ENCODE data around the gene LYPD8. TPM values are rescaled to one million over a fixed set of nuclear protein-coding genes. Genes with fewer than 3 reads are reported as not detected.

Gene LYPD8
- polyA plus RNA-seq, 1 donor from 2014 or later, result not detected

GRCh38 chr1:248730507-248731335, 24.8 kb downstream of the LYPD8 start:
- Histone ChIP-seq H3K27ac (ENCODE audit: low read length) (no peak overlapping the region), H4K20me1 (ENCODE audit: insufficient read depth) (no peaks in the 10 kb centered on the region), H3K9me2 (ENCODE audit: insufficient read depth, low read length) (no peaks in the 10 kb centered on the region), H3K4me3 (ENCODE audit: low read length) (no peak overlapping the region), H3K27me3 (ENCODE audit: insufficient read depth, low read depth, low read length) (no peaks in the 10 kb centered on the region), H3K9me3 (ENCODE audit: low read length) (peaks cover 3% of the 10 kb centered on the region), H3F3A (ENCODE audit: insufficient read depth, low read length, poor library complexity, severe bottlenecking) (no peaks in the 10 kb centered on the region), H3K36me3 (ENCODE audit: insufficient read depth, low read length) (no peaks in the 10 kb centered on the region), H2AFZ (ENCODE audit: low read depth, low read length) (no peak overlapping the region), H3K9ac (ENCODE audit: low read length) (no peak overlapping the region), H3K4me2 (ENCODE audit: low read length) (no peak overlapping the region), H3K79me2 (replicated peaks; ENCODE audit: insufficient read depth, low read length) (no peaks in the 10 kb centered on the region)
- TF ChIP-seq EZH2 (IDR thresholded peaks at IDR 0.05; ENCODE audit: borderline replicate concordance, insufficient read depth, low read length, poor library complexity, severe bottlenecking) (no peak), SMC3 (conservative IDR thresholded peaks at IDR 0.05; ENCODE audit: poor library complexity) (no peak), CTCF (IDR thresholded peaks at IDR 0.05; ENCODE audit: poor library complexity, severe bottlenecking) (no peak)

- Histone ChIP-seq H2AFZ (ENCODE audit: low read depth, low read length) (no peak overlapping the region), H3K9ac (ENCODE audit: low read length) (no peak overlapping the region), H3K4me3 (ENCODE audit: low read length) (no peak overlapping the region), H3K9me3 (ENCODE audit: low read length) (no peaks in the 10 kb centered on the region), H4K20me1 (ENCODE audit: insufficient read depth) (no peaks in the 10 kb centered on the region), H3F3A (ENCODE audit: insufficient read depth, low read length, poor library complexity, severe bottlenecking) (no peaks in the 10 kb centered on the region), H3K9me2 (ENCODE audit: insufficient read depth, low read length) (no peaks in the 10 kb centered on the region), H3K27ac (ENCODE audit: low read length) (no peak overlapping the region), H3K27me3 (ENCODE audit: insufficient read depth, low read depth, low read length) (no peaks in the 10 kb centered on the region), H3K4me2 (ENCODE audit: low read length) (no peak overlapping the region), H3K36me3 (ENCODE audit: insufficient read depth, low read length) (no peaks in the 10 kb centered on the region), H3K79me2 (replicated peaks; ENCODE audit: insufficient read depth, low read length) (no peaks in the 10 kb centered on the region)
- TF ChIP-seq EZH2 (IDR thresholded peaks at IDR 0.05; ENCODE audit: borderline replicate concordance, insufficient read depth, low read length, poor library complexity, severe bottlenecking) (no peak), POLR2AphosphoS5 (IDR thresholded peaks at IDR 0.05) (no peak), REST (IDR thresholded peaks at IDR 0.05; ENCODE audit: borderline replicate concordance) (no peak), RAD21 (conservative IDR thresholded peaks at IDR 0.05) (no peak), SMC3 (conservative IDR thresholded peaks at IDR 0.05; ENCODE audit: poor library complexity) (no peak), EP300 (conservative IDR thresholded peaks at IDR 0.05; ENCODE audit: poor library complexity, severe bottlenecking) (no peak), CTCF (IDR thresholded peaks at IDR 0.05; ENCODE audit: poor library complexity, severe bottlenecking) (no peak), MXI1 (conservative IDR thresholded peaks at IDR 0.05; ENCODE audit: poor library complexity, severe bottlenecking) (no peak), TAF1 (IDR thresholded peaks at IDR 0.05; ENCODE audit: low read depth) (no peak)
Observed at GRCh38 chr1:248714248-248714647, 41.3 kb downstream of the LYPD8 start.
